Fibroblast of lung (primary cell): ENCODE data around the gene FGFR2. TPM values are rescaled to one million over a fixed set of nuclear protein-coding genes. Genes with fewer than 3 reads are reported as not detected.

Experiments
- DNase-seq, 2 donors: peaks; one replicate each; pipeline versions ENCODE4 v3.0.0 to v3.0.0-alpha.2; 2010; ENCODE audit warnings: low read depth in 2 of 2
- H2AFZ ChIP-seq: 2 replicates; pipeline ENCODE4 v1.5.1; 2012; ENCODE audit warnings: low read length, control low read depth, inconsistent platforms
- H3K27ac ChIP-seq: 2 replicates; pipeline ENCODE4 v1.5.1; 2011; ENCODE audit warnings: low read length, control low read depth; ENCODE audit not compliant: insufficient read depth
- H3K27me3 ChIP-seq: 2 replicates; pipeline ENCODE4 v1.5.1; 2011; ENCODE audit warnings: mild to moderate bottlenecking, low read length; ENCODE audit not compliant: control insufficient read depth, insufficient read depth
- H3K36me3 ChIP-seq: 2 replicates; pipeline ENCODE4 v1.5.1; 2011; ENCODE audit warnings: low read length; ENCODE audit not compliant: control insufficient read depth, insufficient read depth
- H3K4me1 ChIP-seq: 2 replicates; pipeline ENCODE4 v1.5.1; 2011; ENCODE audit warnings: low read length; ENCODE audit not compliant: control insufficient read depth, insufficient read depth; ENCODE audit errors: extremely low read depth
- H3K4me2 ChIP-seq: 2 replicates; pipeline ENCODE4 v1.5.1; 2011; ENCODE audit warnings: low read length, control low read depth; ENCODE audit not compliant: insufficient read depth; ENCODE audit errors: extremely low read depth
- H3K4me3 ChIP-seq, 4 experiments: fragments of 200-600 bp in 1 of 4; sonication (generic) in 1 of 4; replicated peaks in 1 of 4; 2 replicates each; pipeline ENCODE4 v1.5.1; 2011 to 2016; ENCODE audit warnings: low read length in 4 of 4, low read depth in 3 of 4, mild to moderate bottlenecking in 3 of 4, control low read depth in 2 of 4, inconsistent platforms in 1 of 4, mixed read lengths in 1 of 4; ENCODE audit not compliant: insufficient read depth in 1 of 4; ENCODE audit errors: control extremely low read depth in 1 of 4
- H3K79me2 ChIP-seq: 2 replicates; pipeline ENCODE4 v1.5.1; 2012; ENCODE audit warnings: mild to moderate bottlenecking, low read length, inconsistent platforms; ENCODE audit not compliant: control insufficient read depth, insufficient read depth
- H3K9ac ChIP-seq: 2 replicates; pipeline ENCODE4 v1.5.1; 2011; ENCODE audit warnings: mild to moderate bottlenecking, low read length, control low read depth; ENCODE audit not compliant: insufficient read depth
- H3K9me3 ChIP-seq: 2 replicates; pipeline ENCODE4 v1.5.1; 2012; ENCODE audit warnings: low read depth, low read length; ENCODE audit not compliant: control insufficient read depth, insufficient read depth
- H4K20me1 ChIP-seq: 2 replicates; pipeline ENCODE4 v1.5.1; 2011; ENCODE audit warnings: low read length; ENCODE audit not compliant: control insufficient read depth, insufficient read depth; ENCODE audit errors: extremely low read depth
- EZH2 ChIP-seq: IDR thresholded peaks from 2 replicates; pipeline ENCODE4 v1.5.1; 2012; ENCODE audit warnings: low read length, control low read depth, mild to moderate bottlenecking; ENCODE audit errors: missing control alignments
- polyA plus RNA-seq, 2 donors: library from polyadenylated mRNA; depleted of rRNA in 1 of 2; stranded (reverse) in 1 of 2; unstranded in 1 of 2; fragments of >200 nt; gene quantifications; 2 replicates each; pipeline ENCODE4 v1.2.1, GENCODE V29; 2011 to 2012; ENCODE audit warnings: missing spikeins in 1 of 2
- total RNA-seq: library from RNA; depleted of rRNA; stranded (reverse); fragments of >200 nt; gene quantifications from 2 replicates; pipeline ENCODE4 v1.2.1, GENCODE V29; 2014
- TF ChIP-seq, protein P1 (sequence below), 2 donors: IDR thresholded peaks in 1 of 2; conservative IDR thresholded peaks in 1 of 2; 1 replicate in 1 of 2; 2 replicates in 1 of 2; pipeline ENCODE4 v1.5.1; 2011 to 2012; ENCODE audit warnings: low read length in 2 of 2, control low read depth in 1 of 2, inconsistent platforms in 1 of 2, low read depth in 1 of 2, mild to moderate bottlenecking in 1 of 2

Gene FGFR2
- total and polyA plus RNA-seq, 2 donors (not counting 1 experiment from before 2014, with no cell fraction given) = 0.10 to 0.17 TPM

- Histone ChIP-seq H3K36me3 (no peaks in the 10 kb centered on the region), H3K27me3 (peaks cover 16% of the 10 kb centered on the region), H4K20me1 (no peaks in the 10 kb centered on the region), H2AFZ (no peak overlapping the region), H3K9ac (no peak overlapping the region), H3K4me1 (no peaks in the 10 kb centered on the region), H3K79me2 (no peaks in the 10 kb centered on the region), H3K4me3 (no peak overlapping the region), H3K9me3 (no peaks in the 10 kb centered on the region), H3K4me2 (no peak overlapping the region), H3K27ac (no peak overlapping the region)
- TF ChIP-seq EZH2 = no peak
- TF ChIP-seq, protein P1, sequence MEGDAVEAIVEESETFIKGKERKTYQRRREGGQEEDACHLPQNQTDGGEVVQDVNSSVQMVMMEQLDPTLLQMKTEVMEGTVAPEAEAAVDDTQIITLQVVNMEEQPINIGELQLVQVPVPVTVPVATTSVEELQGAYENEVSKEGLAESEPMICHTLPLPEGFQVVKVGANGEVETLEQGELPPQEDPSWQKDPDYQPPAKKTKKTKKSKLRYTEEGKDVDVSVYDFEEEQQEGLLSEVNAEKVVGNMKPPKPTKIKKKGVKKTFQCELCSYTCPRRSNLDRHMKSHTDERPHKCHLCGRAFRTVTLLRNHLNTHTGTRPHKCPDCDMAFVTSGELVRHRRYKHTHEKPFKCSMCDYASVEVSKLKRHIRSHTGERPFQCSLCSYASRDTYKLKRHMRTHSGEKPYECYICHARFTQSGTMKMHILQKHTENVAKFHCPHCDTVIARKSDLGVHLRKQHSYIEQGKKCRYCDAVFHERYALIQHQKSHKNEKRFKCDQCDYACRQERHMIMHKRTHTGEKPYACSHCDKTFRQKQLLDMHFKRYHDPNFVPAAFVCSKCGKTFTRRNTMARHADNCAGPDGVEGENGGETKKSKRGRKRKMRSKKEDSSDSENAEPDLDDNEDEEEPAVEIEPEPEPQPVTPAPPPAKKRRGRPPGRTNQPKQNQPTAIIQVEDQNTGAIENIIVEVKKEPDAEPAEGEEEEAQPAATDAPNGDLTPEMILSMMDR (conservative IDR thresholded peaks at IDR 0.05 in 1 of 2, IDR thresholded peaks at IDR 0.05 in 1 of 2; ENCODE audit: low read depth in 1 of 2, low read length in 2 of 2) = no peak
- peak in 1 of 2 donors; percentile 77 for DNase-seq
These were observed 3.5 kb downstream of the FGFR2 start for GRCh38 chr10:121594623-121595350.

DNA sequence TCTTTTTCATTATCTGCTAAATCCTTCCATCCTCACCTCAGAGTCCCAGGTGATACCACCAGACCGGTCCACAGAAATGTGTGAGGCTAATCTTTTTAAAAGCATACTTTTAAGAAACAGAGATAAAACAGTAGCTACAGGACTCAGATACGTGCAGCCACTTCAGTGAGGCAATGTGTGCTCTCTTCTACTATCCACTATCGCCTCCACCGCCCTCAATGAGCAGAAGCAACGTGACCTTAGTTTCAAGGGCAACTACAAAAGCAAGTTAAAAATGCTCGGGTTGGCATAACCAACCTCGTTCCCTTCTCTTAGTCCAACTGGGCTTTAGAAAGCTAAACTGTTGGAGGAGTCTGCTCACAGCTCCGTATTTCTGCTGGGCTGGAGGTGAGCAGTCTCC, 4.2 kb downstream of the FGFR2 start:
- Histone ChIP-seq H3K79me2 (no peaks in the 10 kb centered on the region), H4K20me1 (no peaks in the 10 kb centered on the region)
- TF ChIP-seq, protein P1 (conservative IDR thresholded peaks at IDR 0.05 in 1 of 2, IDR thresholded peaks at IDR 0.05 in 1 of 2; ENCODE audit: low read depth in 1 of 2, low read length in 2 of 2) = no peak
- no peak for TF ChIP-seq EZH2

DNA sequence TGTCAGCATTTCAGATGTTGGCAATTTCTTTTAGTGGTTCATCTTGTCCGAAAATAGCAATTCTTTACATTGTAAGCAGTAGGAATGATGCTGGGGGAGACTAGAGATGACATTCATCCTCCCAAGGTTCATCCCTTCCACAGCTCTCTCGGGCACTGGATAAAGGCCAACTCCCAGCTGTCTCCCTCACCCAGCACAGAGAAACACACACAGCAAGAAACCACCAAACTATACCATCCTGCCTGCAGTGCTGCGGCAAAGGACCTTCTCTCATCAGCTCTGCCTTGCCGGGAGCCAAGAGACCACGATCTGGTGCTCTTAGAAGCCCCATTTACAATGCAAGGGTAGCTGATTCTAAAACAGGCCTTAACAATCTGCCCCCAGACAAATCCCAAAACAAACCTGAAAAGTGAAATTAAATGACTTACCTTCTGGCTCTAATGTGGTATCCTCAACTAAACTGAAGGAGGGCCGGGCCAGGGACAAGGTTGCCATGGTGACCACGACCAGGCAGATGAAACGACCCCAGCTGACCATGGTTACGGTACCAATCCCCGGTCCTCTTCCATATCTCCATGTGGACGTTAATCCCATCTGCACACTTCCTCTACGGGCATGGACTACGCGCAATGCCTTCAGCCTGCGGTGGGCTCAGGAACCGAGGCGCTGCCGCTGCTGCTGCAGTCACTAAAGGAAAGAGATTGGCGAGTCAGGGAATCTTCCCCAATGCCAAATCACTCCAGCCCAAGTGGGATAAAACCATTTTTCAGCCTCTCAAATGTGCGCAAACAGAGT, 4.8 kb downstream of the FGFR2 start:
- no peaks in the 10 kb centered on the region for H3K79me2 ChIP-seq
- no peaks in the 10 kb centered on the region for H4K20me1 ChIP-seq
- H3K9me3 ChIP-seq = no peaks in the 10 kb centered on the region

More for the DNA sequence above, 4.2 kb downstream of the FGFR2 start:
- Histone ChIP-seq H3K4me3 (no peak overlapping the region), H3K4me2 (no peak overlapping the region), H3K36me3 (no peaks in the 10 kb centered on the region), H3K9me3 (no peaks in the 10 kb centered on the region), H3K4me1 (no peaks in the 10 kb centered on the region), H3K27me3 (peaks cover 16% of the 10 kb centered on the region), H2AFZ (no peak overlapping the region), H3K9ac (no peak overlapping the region), H3K27ac (no peak overlapping the region)
- no peak for DNase-seq

More for the DNA sequence above, 4.8 kb downstream of the FGFR2 start:
- Histone ChIP-seq H3K4me1 (no peaks in the 10 kb centered on the region), H3K4me2 (no peak overlapping the region), H3K4me3 (no peak overlapping the region), H2AFZ (no peak overlapping the region), H3K36me3 (no peaks in the 10 kb centered on the region), H3K27me3 (peaks cover 16% of the 10 kb centered on the region), H3K9ac (no peak overlapping the region), H3K27ac (no peak overlapping the region)
- no peak for DNase-seq
- TF ChIP-seq EZH2 = no peak
- TF ChIP-seq, protein P1 (conservative IDR thresholded peaks at IDR 0.05 in 1 of 2, IDR thresholded peaks at IDR 0.05 in 1 of 2; ENCODE audit: low read depth in 1 of 2, low read length in 2 of 2) = no peak
